Erythroblast (primary cell): Measurements from ENCODE around the gene IQSEC1.

Source experiments
- GATA1 ChIP-seq: IDR thresholded peaks from 2 replicates; pipeline ENCODE4 v1.6.1; 2011; ENCODE audit warnings: low read depth, mild to moderate bottlenecking, control low read depth, low read length, moderate library complexity
- POLR2A ChIP-seq: IDR thresholded peaks from 2 replicates; pipeline ENCODE4 v1.6.1; 2011; ENCODE audit warnings: mild to moderate bottlenecking, low read length

DNA sequence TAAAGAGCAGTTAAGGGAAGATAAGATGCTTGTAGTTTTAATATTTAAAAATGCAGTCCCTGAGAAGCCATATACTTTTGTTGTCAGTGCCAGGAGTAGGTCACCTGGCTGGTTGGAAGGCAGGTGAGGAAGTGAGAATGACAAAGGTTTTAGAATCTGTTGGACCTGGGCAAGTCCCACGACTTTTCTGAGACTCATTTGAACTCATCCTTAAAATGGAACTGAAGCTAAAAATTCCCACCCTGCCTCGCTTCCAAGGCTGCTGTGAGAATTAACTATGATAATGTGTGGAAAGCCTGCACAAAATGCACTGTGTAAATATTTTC, 77.1 kb downstream of the IQSEC1 start:
- TF ChIP-seq POLR2A = no peak
- no peak for TF ChIP-seq GATA1
